Activated gamma-delta T cell treated with anti-CD3 and anti-CD28 coated beads, Interleukin-2, amount 50 U/mL, for 16 hours (primary cell): Measurements from ENCODE around the gene CARTPT.
A peak's percentile ranks its signal among the peaks of the same experiment; 100 is the strongest.

ENCODE experiments used
- DNase-seq: peaks from one replicate; pipeline ENCODE4 v3.0.0-alpha.2; 2020; ENCODE audit warnings: low read depth

Gene CARTPT

GRCh38 chr5:71737931-71738539, 19.0 kb downstream of the CARTPT start:
- DNase-seq, result no peak

GRCh38 chr5:71738662-71739361, 19.7 kb downstream of the CARTPT start:
- DNase-seq, result no peak

GRCh38 chr5:71740015-71740753, 21.1 kb downstream of the CARTPT start:
- DNase-seq, result no peak

- DNase-seq, result no peak
Measured at GRCh38 chr5:71743155-71743554, 24.1 kb downstream of the CARTPT start.

GRCh38 chr5:71744009-71744790, 25.1 kb downstream of the CARTPT start:
- no peak for DNase-seq

GRCh38 chr5:71747182-71747581, 28.1 kb downstream of the CARTPT start:
- DNase-seq, result no peak

GRCh38 chr5:71748360-71748759, 29.3 kb downstream of the CARTPT start:
- DNase-seq, result no peak

- DNase-seq, result no peak
Measured at GRCh38 chr5:71751422-71751821, 32.3 kb downstream of the CARTPT start.

- no peak for DNase-seq
Measured at GRCh38 chr5:71752441-71753190, 33.5 kb downstream of the CARTPT start.

GRCh38 chr5:71757590-71758543, 38.8 kb downstream of the CARTPT start:
- peak; percentile 25 for DNase-seq

GRCh38 chr5:71762826-71763225, 43.8 kb downstream of the CARTPT start:
- no peak for DNase-seq

- DNase-seq, result no peak
Measured at GRCh38 chr5:71767661-71768060, 48.6 kb downstream of the CARTPT start.

GRCh38 chr5:71769287-71769686, 50.2 kb downstream of the CARTPT start:
- DNase-seq, result no peak

GRCh38 chr5:71770381-71770780, 51.3 kb downstream of the CARTPT start:
- no peak for DNase-seq
